ENCODE results near the gene ADAMTS20.
"Not testable (repeated sequence)": the region's sequence is repeated elsewhere in the genome, so short reads cannot be mapped to it uniquely, and the experiment has no call there.

The ADAMTS20 gene, protein sequence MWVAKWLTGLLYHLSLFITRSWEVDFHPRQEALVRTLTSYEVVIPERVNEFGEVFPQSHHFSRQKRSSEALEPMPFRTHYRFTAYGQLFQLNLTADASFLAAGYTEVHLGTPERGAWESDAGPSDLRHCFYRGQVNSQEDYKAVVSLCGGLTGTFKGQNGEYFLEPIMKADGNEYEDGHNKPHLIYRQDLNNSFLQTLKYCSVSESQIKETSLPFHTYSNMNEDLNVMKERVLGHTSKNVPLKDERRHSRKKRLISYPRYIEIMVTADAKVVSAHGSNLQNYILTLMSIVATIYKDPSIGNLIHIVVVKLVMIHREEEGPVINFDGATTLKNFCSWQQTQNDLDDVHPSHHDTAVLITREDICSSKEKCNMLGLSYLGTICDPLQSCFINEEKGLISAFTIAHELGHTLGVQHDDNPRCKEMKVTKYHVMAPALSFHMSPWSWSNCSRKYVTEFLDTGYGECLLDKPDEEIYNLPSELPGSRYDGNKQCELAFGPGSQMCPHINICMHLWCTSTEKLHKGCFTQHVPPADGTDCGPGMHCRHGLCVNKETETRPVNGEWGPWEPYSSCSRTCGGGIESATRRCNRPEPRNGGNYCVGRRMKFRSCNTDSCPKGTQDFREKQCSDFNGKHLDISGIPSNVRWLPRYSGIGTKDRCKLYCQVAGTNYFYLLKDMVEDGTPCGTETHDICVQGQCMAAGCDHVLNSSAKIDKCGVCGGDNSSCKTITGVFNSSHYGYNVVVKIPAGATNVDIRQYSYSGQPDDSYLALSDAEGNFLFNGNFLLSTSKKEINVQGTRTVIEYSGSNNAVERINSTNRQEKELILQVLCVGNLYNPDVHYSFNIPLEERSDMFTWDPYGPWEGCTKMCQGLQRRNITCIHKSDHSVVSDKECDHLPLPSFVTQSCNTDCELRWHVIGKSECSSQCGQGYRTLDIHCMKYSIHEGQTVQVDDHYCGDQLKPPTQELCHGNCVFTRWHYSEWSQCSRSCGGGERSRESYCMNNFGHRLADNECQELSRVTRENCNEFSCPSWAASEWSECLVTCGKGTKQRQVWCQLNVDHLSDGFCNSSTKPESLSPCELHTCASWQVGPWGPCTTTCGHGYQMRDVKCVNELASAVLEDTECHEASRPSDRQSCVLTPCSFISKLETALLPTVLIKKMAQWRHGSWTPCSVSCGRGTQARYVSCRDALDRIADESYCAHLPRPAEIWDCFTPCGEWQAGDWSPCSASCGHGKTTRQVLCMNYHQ (N-terminal part only)

DNA sequence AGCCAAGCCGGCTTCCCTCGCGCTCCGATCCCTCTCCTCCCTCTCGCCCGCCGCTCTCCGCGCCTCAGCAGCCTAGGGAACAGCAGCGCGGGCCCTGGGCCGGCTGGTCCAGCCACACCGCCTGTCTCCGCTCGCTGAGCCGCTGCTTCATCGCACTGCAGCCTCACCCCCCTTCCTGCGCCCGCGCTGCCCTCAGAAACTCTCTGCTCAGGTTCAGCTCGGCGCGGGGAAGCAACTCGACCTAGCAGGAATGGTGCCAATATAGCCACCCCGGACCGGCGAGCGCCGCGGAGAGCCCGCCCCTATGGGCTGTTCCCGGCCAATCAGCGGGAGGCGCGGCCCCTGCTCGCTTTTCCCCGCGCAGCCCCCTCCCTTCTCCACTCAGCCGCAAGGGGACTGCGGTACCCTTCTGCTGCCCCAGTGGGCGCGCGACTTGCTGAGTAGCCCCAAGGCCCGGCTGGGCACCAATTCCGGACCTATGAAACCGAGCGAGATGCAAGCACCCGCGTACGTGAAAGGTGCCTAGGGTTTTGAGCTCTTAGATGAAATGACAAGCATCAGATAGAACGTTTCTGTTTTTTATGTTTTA, at the start of gene ADAMTS20:
Gene ADAMTS20 (minus strand): TSS at position 233 of the 589 bp plus-strand sequence. CDS start 282 bp downstream, outside the sequence.
- DNase-seq (ENCODE audit: low read depth in 3 of 3): no peak

DNA sequence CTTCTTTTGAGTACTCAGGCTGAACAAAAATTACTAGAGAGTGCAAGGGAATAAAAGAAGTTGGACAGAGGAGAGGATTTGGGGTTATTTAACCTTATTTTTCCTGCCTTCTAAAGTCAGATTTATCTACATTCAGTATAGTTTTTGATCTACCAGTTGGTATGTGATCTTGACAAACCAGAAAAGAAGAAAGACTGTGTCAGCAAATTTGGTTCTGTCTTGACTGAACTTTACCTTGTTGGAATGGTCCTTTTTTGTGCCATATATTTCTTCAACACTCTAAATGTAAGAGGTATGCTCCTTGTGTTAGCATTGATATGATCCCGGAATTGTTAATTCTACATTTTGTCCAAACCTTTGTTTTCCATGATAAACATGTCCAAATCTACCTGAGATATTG, 47.7 kb upstream of the ADAMTS20 start:
- no peak for DNase-seq (ENCODE audit: low read depth in 3 of 3)

DNA sequence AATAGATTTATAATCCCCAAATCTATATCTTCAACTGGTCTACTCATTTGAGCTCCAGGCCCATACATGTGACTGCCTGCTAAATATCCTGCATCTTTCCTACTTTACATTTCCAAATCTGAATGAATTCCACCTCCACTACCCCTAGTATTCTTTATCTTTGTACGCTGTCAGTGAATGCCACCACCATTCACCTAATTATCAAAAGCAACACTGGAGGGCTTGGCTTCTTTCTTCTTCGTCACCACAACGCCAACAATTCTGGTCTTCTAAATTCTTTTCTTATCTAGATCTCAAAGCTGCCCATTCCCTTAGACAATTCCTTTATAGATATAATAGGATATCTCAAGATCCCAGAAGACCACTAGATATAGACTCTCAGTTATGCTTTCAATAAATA, 47.1 kb upstream of the ADAMTS20 start:
- no peak for DNase-seq (ENCODE audit: low read depth in 3 of 3)

DNA sequence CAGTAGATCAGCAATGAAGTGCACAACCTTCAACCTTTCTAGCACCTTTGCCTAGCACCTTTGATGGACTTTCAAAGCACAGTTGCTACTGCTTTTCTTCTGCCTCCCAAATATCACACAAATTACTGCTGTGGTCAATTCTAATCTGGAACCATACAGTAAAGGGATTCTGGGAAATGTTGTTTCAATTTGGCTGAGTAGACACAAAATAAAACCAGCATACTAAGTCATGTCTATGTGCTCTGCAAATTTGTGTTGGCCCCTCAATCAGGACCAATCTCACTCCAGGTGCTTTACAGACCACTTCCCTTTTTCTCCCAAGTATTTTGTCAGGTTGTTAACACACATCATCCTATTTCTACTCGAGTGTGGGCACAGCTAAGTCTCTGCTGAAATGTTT, 38.3 kb upstream of the ADAMTS20 start:
- no peak for DNase-seq (ENCODE audit: low read depth in 3 of 3)

DNA sequence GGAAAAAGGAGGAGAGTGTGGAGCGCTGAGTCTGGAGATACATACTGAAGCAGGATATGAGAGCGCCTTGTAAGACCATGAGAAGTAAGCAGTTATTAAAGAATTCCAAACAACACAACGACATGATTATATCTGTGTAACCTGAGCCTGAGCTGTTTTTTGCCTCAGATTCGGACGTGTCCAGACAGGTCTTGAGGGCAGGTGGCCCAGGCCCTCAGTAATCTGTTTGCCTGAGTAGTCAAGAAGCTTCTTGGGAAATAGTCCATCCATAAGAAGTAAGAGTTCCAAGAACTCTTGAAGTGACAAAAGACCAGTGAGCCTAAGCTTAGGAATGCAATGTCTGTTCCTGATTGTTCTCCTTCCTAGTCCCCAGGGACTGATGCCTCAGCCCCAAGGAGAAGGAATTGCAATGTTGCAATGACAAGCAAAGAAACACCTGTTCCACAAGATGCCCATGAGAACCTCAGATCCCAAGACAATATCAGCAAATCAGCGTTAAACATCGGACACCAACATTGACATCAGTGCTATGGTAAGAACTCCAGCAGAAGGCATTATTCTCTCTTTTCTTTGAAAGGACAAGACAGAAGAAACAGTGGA, 34.7 kb upstream of the ADAMTS20 start:
- DNase-seq (ENCODE audit: low read depth in 3 of 3): no peak

DNA sequence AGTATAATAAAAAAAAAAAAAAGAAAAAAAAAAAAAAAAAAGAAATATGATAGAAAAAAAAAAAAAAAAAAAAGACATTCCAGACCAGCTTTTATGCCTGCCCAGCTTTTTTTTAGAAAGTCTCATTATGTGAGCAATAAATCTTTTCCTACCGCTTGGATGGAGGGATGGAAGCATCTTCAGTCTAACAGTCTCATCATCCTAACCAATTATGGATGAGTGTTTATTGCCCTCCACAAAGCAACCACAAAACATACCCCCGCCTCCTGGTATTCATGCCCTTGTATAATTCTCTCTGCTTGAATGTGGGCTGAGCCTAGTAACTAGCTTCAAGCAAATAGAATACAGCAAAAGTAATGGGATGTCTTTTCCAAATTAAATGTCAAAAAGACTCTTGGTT, 33.7 kb upstream of the ADAMTS20 start:
- DNase-seq (ENCODE audit: low read depth in 3 of 3): no peak

DNA sequence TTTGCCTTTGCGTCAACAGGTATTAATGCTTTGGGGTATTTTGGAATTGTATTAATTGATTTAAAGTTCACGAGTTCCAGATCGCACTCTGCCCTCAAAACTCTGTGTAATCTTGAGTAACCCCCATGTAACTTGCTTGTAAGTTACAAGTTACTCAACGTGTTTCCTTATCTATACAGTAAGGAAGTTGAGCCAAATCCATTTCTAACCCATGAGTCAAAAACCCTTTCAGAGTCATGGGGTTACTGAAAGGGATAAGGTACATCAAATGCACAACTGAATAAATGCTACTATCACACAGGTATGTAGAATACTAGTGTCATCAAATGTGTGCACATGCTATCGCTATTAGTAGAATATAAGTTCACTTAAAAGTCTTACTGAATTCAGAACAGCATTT, 28.6 kb upstream of the ADAMTS20 start:
- DNase-seq (ENCODE audit: low read depth in 3 of 3): no peak

DNA sequence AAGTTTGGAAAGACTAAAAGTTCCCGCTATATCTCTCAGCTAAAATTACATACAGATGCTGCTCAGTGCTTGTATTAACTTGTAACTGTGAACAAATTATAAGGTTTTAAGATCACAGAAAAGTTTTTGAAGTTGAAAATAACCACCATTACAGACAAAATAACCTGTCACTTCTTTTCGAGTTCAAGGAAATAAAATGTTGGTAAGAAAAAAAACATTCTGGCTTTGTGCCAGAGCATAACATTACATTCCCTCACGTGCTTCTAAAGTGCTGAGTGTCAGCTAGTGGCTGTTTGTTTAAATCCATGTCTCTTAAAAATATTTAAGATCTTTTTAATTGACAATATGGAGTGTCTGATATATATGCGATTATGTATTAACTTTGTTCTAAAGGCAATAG, 27.2 kb upstream of the ADAMTS20 start:
- DNase-seq (ENCODE audit: low read depth in 3 of 3): no peak

DNA sequence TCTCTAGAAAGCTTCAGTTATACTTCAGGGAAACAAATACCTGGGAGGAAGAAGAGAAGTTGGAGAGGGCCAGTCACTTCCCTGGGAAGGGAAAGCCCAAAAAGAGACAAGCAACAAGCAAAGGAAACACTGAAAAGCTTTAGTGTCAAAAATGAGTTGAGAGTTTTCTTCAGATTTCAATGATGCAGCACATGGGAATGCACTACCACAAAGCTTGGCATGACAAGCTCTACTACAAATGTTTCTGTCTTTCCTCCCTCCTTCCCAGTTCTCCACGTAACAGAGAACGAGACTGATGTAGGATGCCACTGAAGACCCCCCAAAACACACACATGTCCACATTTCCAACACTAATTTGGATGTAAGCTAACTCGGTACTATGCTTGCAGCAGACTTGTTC, 26.8 kb upstream of the ADAMTS20 start:
- no peak for DNase-seq (ENCODE audit: low read depth in 3 of 3)

DNA sequence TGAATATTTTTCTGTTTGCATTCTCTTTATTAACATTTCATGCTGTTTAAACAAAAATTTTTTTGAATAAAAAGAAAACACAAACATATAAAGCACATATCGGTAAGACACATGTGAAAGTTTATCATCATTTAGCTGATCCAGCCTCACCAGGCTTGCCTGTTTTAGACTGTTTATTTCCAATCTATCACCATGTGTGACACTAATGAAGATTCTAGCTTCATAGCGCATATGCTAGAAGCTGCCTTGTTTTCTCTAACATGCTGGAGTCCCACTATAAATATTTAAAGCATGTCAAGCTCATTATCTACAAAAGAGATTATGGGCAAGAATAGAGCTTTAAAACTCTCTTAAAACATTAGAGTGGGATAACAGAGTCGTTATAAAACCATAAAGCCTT, 25.4 kb upstream of the ADAMTS20 start:
- no peak for DNase-seq (ENCODE audit: low read depth in 3 of 3)

DNA sequence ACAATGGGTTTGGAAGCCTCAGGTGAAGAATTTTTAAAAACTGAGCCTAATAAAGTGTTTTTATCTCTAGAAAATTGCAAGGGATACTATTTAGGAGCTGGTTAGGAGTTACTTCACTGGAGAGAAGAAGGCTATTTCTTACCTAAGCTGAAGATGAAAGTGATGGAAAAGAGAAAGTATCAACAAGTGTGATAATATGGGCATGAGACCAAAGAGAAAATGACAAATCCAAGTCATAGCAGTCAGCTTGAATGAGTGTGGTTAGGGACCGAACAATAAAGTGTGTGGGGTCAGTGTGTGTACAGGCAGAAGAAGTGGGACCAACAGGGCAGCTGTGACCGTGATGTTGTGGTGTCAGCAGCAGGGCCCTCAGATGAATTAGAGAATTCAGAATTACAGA, 24.2 kb upstream of the ADAMTS20 start:
- no peak for DNase-seq (ENCODE audit: low read depth in 3 of 3)

DNA sequence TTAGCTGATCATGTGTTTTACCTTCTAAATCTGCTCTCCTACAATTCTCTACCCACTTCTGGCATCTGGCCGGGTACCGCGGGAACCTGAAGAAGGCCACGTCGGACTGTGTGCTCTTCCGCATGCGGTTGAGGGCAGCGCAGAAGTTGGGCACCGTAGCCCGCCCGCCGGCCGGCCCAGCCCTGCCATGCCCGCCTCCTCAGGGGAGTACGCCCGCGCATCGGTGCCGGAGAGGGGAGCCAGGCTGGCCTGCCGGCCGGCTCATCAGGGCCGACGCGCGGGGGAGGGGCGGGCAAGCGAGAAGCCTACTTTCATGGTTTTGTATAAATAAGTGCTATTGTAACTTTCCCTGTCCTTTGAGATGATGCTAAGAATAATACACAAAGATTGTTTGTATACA, 19.9 kb upstream of the ADAMTS20 start:
- no peak for DNase-seq (ENCODE audit: low read depth in 3 of 3)

DNA sequence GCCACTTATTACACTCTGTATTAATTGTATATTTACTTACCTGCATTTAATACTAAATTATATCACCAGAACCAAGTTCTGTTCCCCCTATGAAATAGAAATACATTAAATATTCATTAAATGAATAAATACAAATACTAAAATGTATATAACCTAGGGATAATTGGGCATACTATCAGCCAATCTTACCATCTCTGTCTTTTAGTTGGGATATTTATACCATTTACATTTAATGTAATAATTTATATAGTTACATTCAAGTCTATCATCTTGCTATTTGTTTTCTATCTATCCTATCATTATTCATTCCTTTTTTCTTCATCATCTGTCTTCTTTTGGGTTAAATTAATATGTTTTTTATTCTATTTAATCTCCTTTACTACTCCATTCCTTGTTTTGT, 4.1 kb upstream of the ADAMTS20 start:
- DNase-seq (ENCODE audit: low read depth in 3 of 3): no peak

DNA sequence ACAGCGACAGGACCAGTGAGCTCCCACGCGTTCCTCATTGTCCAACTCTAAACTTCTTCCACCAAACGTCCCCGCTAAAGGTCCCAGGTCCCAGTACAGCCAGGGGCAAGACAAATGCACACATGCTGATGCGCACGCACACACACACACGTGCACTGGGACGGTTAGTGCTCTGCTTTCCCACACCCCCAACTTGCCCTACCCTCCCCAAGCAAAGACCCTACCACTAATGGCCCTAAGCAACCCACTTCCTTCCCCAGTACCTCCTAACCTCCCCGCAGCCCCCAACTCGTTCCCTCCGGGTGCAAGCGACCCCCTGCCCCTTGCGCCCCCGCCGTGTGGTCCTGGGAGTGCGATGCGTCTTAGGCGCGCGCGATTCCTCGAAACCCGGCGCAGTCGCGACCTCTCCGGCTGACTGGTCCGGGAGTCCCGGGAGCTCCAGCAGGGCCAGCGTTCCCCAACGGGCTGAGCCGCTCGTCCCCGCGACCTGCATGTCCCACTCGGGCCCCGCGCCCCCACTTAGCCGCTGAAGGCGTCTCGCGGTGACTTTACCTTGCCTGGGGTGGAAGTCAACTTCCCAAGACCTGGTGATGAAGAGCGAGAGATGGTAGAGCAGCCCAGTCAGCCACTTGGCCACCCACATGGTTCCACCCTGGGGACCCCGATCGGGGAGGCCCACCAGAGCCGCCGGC, 578 bp downstream of the ADAMTS20 start:
- no peak for DNase-seq (ENCODE audit: low read depth in 3 of 3)

DNA sequence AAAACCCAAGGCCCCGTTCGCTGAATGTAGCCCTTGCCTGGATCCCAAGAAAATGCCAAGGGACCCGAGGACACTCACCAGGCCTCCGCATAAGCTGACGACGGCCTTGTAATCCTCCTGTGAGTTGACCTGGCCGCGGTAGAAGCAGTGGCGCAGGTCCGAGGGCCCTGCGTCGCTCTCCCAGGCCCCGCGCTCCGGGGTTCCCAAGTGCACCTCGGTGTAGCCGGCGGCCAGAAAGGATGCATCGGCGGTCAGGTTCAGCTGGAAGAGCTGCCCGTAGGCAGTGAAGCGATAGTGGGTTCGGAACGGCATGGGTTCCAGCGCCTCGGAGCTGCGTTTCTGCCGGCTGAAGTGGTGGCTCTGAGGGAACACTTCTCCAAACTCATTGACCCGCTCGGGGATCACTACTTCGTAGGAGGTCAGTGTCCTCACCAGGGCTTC, 1.2 kb downstream of the ADAMTS20 start:
- DNase-seq (ENCODE audit: low read depth in 3 of 3): no peak

DNA sequence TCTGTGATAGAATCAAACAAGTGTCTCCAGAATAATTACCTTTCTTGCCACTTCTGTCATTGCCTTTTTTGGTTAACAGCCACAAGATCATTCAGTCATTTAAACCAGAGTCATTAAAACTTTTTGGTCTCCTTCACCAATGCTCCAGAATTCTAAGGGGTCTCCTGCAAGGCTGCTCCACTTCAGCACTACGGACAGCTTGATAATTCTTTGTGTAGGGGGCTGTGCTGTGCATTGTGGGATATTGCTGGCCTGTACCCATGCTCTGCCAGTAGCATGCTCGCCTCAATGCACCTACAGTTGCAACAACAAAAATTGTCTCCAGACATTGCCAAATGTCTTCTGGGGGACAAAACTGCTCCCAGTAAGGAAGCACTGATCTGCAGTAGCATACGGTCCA, 7.3 kb downstream of the ADAMTS20 start:
- no peak for DNase-seq (ENCODE audit: low read depth in 3 of 3)

DNA sequence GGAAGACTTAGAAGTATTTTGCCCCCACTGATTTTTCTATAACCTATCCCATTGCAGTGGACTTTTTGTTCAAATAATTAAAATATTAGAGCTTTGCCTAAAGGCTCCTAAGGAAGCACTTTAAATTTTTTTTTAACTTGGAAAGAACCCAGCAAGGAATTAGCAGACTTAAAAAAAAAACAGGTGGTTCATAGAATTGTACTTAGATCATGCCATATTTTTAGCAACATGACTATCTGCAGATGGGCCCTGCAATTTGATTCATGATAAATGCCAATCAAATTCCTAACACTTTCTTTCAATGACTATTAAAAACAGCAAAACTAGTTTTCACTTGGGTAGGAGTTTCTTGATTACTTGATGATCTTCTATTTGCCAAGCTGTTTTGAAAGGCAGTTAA, 11.5 kb downstream of the ADAMTS20 start:
- DNase-seq (ENCODE audit: low read depth in 3 of 3): no peak

DNA sequence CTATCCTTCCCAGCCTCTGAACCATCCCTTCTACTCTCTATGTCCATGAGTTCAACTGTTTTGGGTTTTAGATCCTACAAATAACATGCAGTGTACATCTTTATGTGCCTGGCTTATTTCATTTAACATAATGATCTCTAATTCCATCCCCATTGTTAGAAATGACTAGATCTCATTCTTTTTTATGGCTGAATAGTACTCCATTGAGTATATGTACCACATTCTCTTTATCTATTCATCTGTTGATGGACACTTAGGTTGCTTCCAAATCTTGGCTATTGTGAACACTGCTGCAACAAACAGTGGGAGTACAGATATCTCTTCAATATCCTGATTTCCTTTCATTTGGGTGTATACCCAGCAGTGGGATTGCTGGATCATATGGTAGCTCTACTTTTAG, 14.3 kb downstream of the ADAMTS20 start:
- not testable (repeated sequence) for DNase-seq (ENCODE audit: low read depth in 3 of 3)

DNA sequence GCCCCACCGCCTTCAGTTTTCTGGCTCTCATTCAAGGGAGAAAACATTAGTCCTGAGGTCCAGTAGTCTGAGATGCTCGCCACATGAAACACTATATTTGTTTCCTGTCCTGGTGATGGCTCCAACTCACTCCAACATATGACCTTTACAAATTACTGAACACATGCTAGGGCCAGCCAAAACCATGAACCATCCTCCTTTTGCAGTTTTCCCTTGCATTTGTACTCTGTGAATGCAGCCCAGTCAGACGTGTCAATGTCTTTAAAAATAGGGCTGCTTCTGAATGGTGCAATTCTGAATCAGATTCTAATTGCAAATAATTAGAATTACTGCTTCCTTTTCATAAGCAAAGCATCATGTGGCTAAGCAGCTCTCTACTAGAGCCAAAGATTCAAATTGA, 36.0 kb downstream of the ADAMTS20 start:
- no peak for DNase-seq (ENCODE audit: low read depth in 3 of 3)

DNA sequence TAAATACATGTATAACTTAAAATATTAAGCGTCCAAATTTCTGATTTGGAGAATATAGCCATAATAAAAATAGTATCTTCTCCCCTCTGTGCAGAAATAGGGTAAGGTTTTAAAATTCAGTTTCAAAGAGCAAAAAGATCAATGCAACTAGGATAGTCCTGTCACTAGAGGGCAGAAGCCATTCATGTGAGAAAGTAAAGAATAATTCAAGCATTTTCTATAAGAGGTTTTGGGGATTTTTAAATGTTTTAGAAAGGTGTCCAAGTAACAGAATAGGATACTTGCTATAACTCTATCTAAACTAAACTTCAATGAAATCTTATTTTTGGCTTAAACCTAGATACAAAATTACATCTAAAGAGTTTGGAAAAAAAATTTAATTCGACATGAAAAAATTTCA, 50.3 kb downstream of the ADAMTS20 start:
- no peak for DNase-seq (ENCODE audit: low read depth in 3 of 3)
